ENCODE measurements around the gene TCHP. TPM values are rescaled to one million over a fixed set of nuclear protein-coding genes. Genes with fewer than 3 reads are reported as not detected.
"Not testable (repeated sequence)": the region's sequence is repeated elsewhere in the genome, so short reads cannot be mapped to it uniquely, and the experiment has no call there.

Gene TCHP, protein sequence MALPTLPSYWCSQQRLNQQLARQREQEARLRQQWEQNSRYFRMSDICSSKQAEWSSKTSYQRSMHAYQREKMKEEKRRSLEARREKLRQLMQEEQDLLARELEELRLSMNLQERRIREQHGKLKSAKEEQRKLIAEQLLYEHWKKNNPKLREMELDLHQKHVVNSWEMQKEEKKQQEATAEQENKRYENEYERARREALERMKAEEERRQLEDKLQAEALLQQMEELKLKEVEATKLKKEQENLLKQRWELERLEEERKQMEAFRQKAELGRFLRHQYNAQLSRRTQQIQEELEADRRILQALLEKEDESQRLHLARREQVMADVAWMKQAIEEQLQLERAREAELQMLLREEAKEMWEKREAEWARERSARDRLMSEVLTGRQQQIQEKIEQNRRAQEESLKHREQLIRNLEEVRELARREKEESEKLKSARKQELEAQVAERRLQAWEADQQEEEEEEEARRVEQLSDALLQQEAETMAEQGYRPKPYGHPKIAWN
- total RNA-seq (10 to 100 TPM; 21.7 to 40.0 (median 31.8) TPM), polyA plus RNA-seq (10 to 100 TPM; 10.1 to 15.5 TPM), total RNA-seq (32.6 reads per million, percentile 62 among the genes with 10 or more reads in this experiment)

DNA sequence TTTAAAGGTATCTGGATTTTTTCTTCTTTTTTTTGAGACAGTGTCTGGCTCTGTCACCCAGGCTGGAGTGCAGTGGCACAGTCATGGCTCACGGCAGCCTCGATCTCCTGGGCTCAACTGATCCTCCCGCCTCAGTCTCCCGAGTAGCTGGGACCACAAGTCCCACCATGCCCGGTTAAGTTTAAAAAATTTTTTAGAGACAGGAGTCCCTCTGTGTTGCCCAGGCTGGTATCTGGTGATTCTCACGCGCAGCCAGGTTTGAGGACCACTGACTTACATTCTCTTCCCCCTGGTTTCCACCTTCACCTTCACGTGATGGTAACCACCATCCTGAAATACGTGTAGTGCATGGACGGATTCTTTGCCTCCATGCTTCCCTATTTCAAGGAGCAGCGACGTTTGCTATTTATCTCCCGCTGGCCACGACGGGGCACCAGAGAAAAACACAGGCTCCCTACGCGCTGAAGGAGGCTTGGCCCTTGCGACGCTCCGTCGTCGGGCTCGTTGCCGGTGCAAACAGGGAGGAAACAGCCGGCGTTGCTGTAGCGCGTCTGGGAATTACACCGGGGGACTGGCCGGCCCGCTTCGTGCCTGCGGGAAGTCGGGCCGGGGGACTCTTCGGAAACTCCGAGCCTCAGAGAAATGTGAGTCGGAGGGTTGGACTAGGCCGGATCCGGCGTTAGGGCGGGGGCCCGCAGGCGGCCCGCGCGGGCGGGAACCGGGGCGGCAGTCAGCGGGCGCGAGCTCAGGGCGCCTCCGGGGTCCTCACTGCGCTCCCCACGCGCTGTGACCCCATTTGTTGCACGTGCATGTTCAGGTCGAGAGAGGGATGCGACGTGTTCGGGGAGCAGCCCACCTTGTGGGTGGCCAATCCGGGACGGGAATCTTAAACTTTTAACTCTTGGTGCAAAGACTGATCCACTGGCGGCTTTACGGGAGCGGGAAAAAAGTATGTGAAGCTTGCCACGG is at the start of gene TCHP:
Gene TCHP (plus strand): TSS at position 492 of the 969 bp plus-strand sequence. CDS start 2,753 bp downstream, outside the sequence.
- intact Hi-C loops (cut with micrococcal nuclease) = loop anchor here (1.0 to 5.0 kb wide), 7 partner anchors 19 to 327 kb away; partner anchors contain the start of genes ANKRD13A (in 2 of the 2), GLTP (in 2 of the 2), C12orf76 (in 1 of the 2) and GIT2 (in 1 of the 2)
- Histone ChIP-seq H3K4me3 (ENCODE audit: low read length) (peak within 1 kb of the TSS; percentile 90), H3K9me3 (ENCODE audit: control insufficient read depth in 2 of 3, low read length in 3 of 3) (no peaks in the 10 kb centered on the region), H3K36me3 (ENCODE audit: control insufficient read depth in 2 of 3, insufficient read depth in 3 of 3, low read length in 3 of 3) (peaks cover 5 to 23% (median 9%) of the 10 kb centered on the region in 3 experiments), H3K27ac (ENCODE audit: low read depth, low read length) (peak within 1 kb of the TSS; percentile 74), H3K4me1 (ENCODE audit: control insufficient read depth in 2 of 2, insufficient read depth in 2 of 2, low read length in 2 of 2) (peaks cover 15 to 17% of the 10 kb centered on the region in 2 donors), H3K27me3 (ENCODE audit: control insufficient read depth in 2 of 2, insufficient read depth in 2 of 2, low read length in 2 of 2) (no peaks in the 10 kb centered on the region)
- ChIA-PET CTCF (interaction anchor here (0.8 to 1.5 kb wide), 3 partner anchors 10 to 47 kb away, joined by 3 to 5 read pairs (median 3); no protein-coding TSS in a partner anchor), POLR2A (interaction anchor here (0.5 to 2.3 kb wide), 5 partner anchors 12 to 99 kb away, joined by 3 to 11 read pairs (median 5); partner anchors contain the start of genes ANKRD13A and GLTP)
- peak within 1 kb of the TSS; percentile 88 to 99 (median 93) for H3K27ac Mint-ChIP-seq
- DNase-seq = peak; percentile 58 to 79 (median 75)
- no peaks in the 10 kb centered on the region for H3K27me3 Mint-ChIP-seq
- H3K4me1 Mint-ChIP-seq = peaks cover 17 to 33% (median 22%) of the 10 kb centered on the region in 7 donors
- peak; percentile 97 for ATAC-seq
- peak within 1 kb of the TSS; percentile 88 to 98 (median 93) for H3K4me3 Mint-ChIP-seq
- H3K9me3 Mint-ChIP-seq = peaks cover 0 to 1% (median 0%) of the 10 kb centered on the region in 11 donors
- peaks cover 9 to 16% (median 9%) of the 10 kb centered on the region in 5 donors for H3K36me3 Mint-ChIP-seq

DNA sequence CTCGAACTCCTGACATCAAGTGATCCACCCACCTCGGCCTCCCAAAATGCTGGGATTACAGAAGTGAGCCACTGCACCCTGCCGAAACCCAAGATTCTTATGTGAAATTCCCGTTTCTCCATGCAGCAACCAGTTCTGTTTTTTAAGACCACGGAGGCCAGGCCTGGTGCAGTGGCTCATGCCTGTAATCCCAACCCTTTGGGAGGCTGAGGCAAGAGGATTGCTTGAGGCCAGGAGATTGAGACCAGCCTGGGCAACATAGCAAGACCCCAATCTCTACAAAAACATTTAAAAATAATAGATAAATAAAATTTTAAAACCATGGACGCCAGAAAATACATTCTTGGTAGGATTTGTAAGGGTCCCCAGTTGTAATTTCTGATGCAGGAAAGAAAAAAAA is 49.6 kb upstream of the TCHP start:
- DNase-seq; H3K9me3 Mint-ChIP-seq; H3K27me3 ChIP-seq (ENCODE audit: control insufficient read depth in 2 of 2, insufficient read depth in 2 of 2, low read length in 2 of 2); H3K27ac ChIP-seq (ENCODE audit: low read depth, low read length); H3K9me3 ChIP-seq (ENCODE audit: control insufficient read depth in 2 of 3, low read length in 3 of 3); ATAC-seq; H3K27ac Mint-ChIP-seq; CTCF ChIA-PET; H3K36me3 Mint-ChIP-seq; H3K27me3 Mint-ChIP-seq; H3K4me3 Mint-ChIP-seq; H3K4me1 Mint-ChIP-seq; intact Hi-C loops (cut with micrococcal nuclease); H3K4me3 ChIP-seq (ENCODE audit: low read length); POLR2A ChIA-PET; H3K4me1 ChIP-seq (ENCODE audit: control insufficient read depth in 2 of 2, insufficient read depth in 2 of 2, low read length in 2 of 2): not testable (repeated sequence)
- H3K36me3 ChIP-seq (ENCODE audit: control insufficient read depth in 2 of 3, insufficient read depth in 3 of 3, low read length in 3 of 3) = peaks cover 0 to 26% (median 0%) of the 10 kb centered on the region in 3 experiments

DNA sequence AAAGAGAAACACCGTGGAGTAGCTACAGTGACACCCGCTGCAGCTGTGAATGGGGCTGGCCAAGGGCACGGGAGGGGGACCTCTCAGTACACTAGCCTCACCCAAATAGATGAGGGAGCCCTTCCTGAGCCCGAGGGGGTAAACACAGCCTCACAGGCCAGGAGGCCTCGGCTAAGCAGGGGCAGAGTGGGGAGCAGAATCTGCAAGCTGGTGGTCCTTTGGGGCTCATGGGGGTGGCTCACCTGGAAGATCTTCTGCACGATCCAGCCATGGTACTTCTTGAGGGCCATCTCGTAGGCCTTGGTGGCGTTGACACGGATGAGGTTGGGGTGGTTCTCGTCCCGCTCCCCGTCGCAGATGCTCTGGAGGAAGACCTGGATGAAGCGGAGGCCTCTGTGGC is 44.7 kb upstream of the TCHP start:
- ATAC-seq = no peak
- H3K4me3 ChIP-seq (ENCODE audit: low read length) = no peak overlapping the region
- Mint-ChIP-seq H3K27ac (peak overlapping the region in 1 of 9 donors; percentile 32), H3K4me1 (peaks cover 0 to 8% (median 5%) of the 10 kb centered on the region in 7 donors), H3K9me3 (no peaks in the 10 kb centered on the region), H3K27me3 (no peaks in the 10 kb centered on the region), H3K36me3 (peaks cover 0 to 32% (median 4%) of the 10 kb centered on the region in 5 donors), H3K4me3 (no peak overlapping the region)
- no peaks in the 10 kb centered on the region for H3K9me3 ChIP-seq (ENCODE audit: control insufficient read depth in 2 of 3, low read length in 3 of 3)
- intact Hi-C loops (cut with micrococcal nuclease) = no loop called here
- POLR2A ChIA-PET = no interaction called here
- H3K27me3 ChIP-seq (ENCODE audit: control insufficient read depth in 2 of 2, insufficient read depth in 2 of 2, low read length in 2 of 2) = no peaks in the 10 kb centered on the region
- no peak for DNase-seq
- CTCF ChIA-PET = interaction anchor here (0.6 kb wide), 2 partner anchors 1150 to 1343 kb away, joined by 3 to 4 read pairs; no protein-coding TSS in a partner anchor
- H3K27ac ChIP-seq (ENCODE audit: low read depth, low read length) = no peak overlapping the region
- H3K4me1 ChIP-seq (ENCODE audit: control insufficient read depth in 2 of 2, insufficient read depth in 2 of 2, low read length in 2 of 2) = no peaks in the 10 kb centered on the region
- peaks cover 0 to 57% (median 10%) of the 10 kb centered on the region in 3 experiments for H3K36me3 ChIP-seq (ENCODE audit: control insufficient read depth in 2 of 3, insufficient read depth in 3 of 3, low read length in 3 of 3)

DNA sequence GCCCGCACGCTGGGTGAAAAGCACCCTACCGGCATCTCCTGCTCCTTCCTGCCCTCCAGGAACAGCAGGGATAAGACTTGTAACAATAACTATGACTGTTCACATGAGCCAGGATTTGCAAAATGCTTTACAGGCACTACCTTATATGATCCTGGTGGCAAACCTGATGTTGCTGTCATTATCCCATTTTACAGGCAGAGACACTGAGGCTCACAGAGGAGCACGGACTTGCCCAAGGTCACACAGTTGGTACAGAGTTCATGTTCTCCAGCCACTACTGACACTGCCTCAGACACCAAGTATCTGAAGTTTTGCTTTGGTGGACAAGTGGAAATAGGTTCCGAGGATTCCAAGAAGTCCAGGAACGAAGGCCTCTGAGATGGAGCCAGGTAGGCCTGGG is 42.4 kb upstream of the TCHP start:
- Histone ChIP-seq H3K4me1 (ENCODE audit: control insufficient read depth in 2 of 2, insufficient read depth in 2 of 2, low read length in 2 of 2) (no peaks in the 10 kb centered on the region), H3K4me3 (ENCODE audit: low read length) (no peak overlapping the region), H3K36me3 (ENCODE audit: control insufficient read depth in 2 of 3, insufficient read depth in 3 of 3, low read length in 3 of 3) (peaks cover 0 to 57% (median 10%) of the 10 kb centered on the region in 3 experiments), H3K27me3 (ENCODE audit: control insufficient read depth in 2 of 2, insufficient read depth in 2 of 2, low read length in 2 of 2) (no peaks in the 10 kb centered on the region), H3K9me3 (ENCODE audit: control insufficient read depth in 2 of 3, low read length in 3 of 3) (no peaks in the 10 kb centered on the region), H3K27ac (ENCODE audit: low read depth, low read length) (no peak overlapping the region)
- ATAC-seq = no peak
- Mint-ChIP-seq H3K27ac (peak overlapping the region in 2 of 9 donors; percentile 30 to 56), H3K4me3 (no peak overlapping the region), H3K27me3 (no peaks in the 10 kb centered on the region), H3K36me3 (peaks cover 0 to 24% (median 4%) of the 10 kb centered on the region in 5 donors), H3K9me3 (no peaks in the 10 kb centered on the region), H3K4me1 (peaks cover 0 to 8% (median 4%) of the 10 kb centered on the region in 7 donors)
- ChIA-PET CTCF (no interaction called here), POLR2A (interaction anchor here (1.0 to 1.3 kb wide), 2 partner anchors 9 to 21 kb away, joined by 5 read pairs; no protein-coding TSS in a partner anchor)
- intact Hi-C loops (cut with micrococcal nuclease) = no loop called here
- DNase-seq = no peak

DNA sequence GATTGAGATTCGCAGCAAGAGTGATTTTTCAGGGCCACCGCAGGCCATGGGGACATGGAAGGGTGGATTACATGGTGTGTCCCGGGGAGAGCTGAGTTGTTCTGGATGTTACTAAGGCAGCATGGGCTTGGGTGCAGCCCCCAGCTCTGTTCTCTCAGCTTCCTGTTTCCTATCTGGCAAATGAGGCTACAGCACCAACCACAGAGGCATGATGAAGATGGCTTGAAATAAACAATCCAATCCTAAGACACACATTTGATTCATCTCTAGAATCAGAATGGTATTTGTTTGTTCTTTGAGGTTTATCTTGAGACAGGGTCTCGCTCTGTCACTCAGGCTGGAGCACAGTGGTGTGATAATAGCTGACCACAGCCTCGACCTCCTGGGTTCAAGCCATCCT is 41.3 kb upstream of the TCHP start:
- no peak for DNase-seq
- H3K4me1 ChIP-seq (ENCODE audit: control insufficient read depth in 2 of 2, insufficient read depth in 2 of 2, low read length in 2 of 2) = peaks cover 0 to 8% of the 10 kb centered on the region in 2 donors
- peak overlapping the region; percentile 35 for H3K27ac ChIP-seq (ENCODE audit: low read depth, low read length)
- peak overlapping the region in 3 of 9 donors; percentile 47 to 81 (median 80) for H3K27ac Mint-ChIP-seq
- H3K9me3 Mint-ChIP-seq = no peaks in the 10 kb centered on the region
- no peaks in the 10 kb centered on the region for H3K27me3 Mint-ChIP-seq
- CTCF ChIA-PET = interaction anchor here (1.4 kb wide), 1 partner anchor 54 kb away, joined by 6 read pairs; no protein-coding TSS in a partner anchor
- intact Hi-C loops (cut with micrococcal nuclease) = no loop called here
- H3K9me3 ChIP-seq (ENCODE audit: control insufficient read depth in 2 of 3, low read length in 3 of 3) = no peaks in the 10 kb centered on the region
- H3K36me3 ChIP-seq (ENCODE audit: control insufficient read depth in 2 of 3, insufficient read depth in 3 of 3, low read length in 3 of 3) = peaks cover 0 to 54% (median 10%) of the 10 kb centered on the region in 3 experiments
- no peak overlapping the region for H3K4me3 ChIP-seq (ENCODE audit: low read length)
- peaks cover 0 to 23% (median 3%) of the 10 kb centered on the region in 5 donors for H3K36me3 Mint-ChIP-seq
- peaks cover 0 to 8% (median 6%) of the 10 kb centered on the region in 7 donors for H3K4me1 Mint-ChIP-seq
- POLR2A ChIA-PET = interaction anchor here (0.7 to 1.3 kb wide), 2 partner anchors 8 to 20 kb away, joined by 4 to 5 read pairs; no protein-coding TSS in a partner anchor
- H3K4me3 Mint-ChIP-seq = no peak overlapping the region
- H3K27me3 ChIP-seq (ENCODE audit: control insufficient read depth in 2 of 2, insufficient read depth in 2 of 2, low read length in 2 of 2) = no peaks in the 10 kb centered on the region
- no peak for ATAC-seq
